ENCODE measurements around the gene FAM111B. TPM values are rescaled to one million over a fixed set of nuclear protein-coding genes. Genes with fewer than 3 reads are reported as not detected.

The FAM111B gene
- total and polyA plus RNA-seq, 5 donors from 2014 or later: 0.15 to 3.3 (median 1.3) TPM

Other genes starting within 250 kb of the FAM111B start
- not detected for gene GLYATL1, start 167.7 kb upstream of the FAM111B start, total RNA-seq
- gene GLYATL1, start 167.7 kb upstream of the FAM111B start, polyA plus RNA-seq: not detected
- not detected for gene GLYATL1B, start 20.9 kb upstream of the FAM111B start, total RNA-seq
- not detected for gene GLYATL1B, start 20.9 kb upstream of the FAM111B start, polyA plus RNA-seq
- gene FAM111A, start 35.6 kb downstream of the FAM111B start, total RNA-seq: 73.4 TPM
- gene FAM111A, start 35.6 kb downstream of the FAM111B start, polyA plus RNA-seq: 10 to 100 TPM; 28.6 to 41.5 (median 32.8) TPM
- gene DTX4, start 64.9 kb downstream of the FAM111B start, total RNA-seq: 1.0 TPM
- under 1 TPM in 2 of 4 donors, not detected in 2; 0.11 to 0.25 TPM for gene DTX4, start 64.9 kb downstream of the FAM111B start, polyA plus RNA-seq
- 0.07 TPM for gene MPEG1, start 105.7 kb downstream of the FAM111B start, total RNA-seq
- 1 to 10 TPM in 1 of 4 donors, under 1 TPM in 2, not detected in 1; 0.17 to 1.8 (median 0.35) TPM for gene MPEG1, start 105.7 kb downstream of the FAM111B start, polyA plus RNA-seq

Measured in CD4-positive, CD25-positive, alpha-beta regulatory T cell (primary cell).